Measurements from ENCODE around the gene TGM1.
"Not testable (repeated sequence)": the region's sequence is repeated elsewhere in the genome, so short reads cannot be mapped to it uniquely, and the experiment has no call there.

TGM1 gene

DNA sequence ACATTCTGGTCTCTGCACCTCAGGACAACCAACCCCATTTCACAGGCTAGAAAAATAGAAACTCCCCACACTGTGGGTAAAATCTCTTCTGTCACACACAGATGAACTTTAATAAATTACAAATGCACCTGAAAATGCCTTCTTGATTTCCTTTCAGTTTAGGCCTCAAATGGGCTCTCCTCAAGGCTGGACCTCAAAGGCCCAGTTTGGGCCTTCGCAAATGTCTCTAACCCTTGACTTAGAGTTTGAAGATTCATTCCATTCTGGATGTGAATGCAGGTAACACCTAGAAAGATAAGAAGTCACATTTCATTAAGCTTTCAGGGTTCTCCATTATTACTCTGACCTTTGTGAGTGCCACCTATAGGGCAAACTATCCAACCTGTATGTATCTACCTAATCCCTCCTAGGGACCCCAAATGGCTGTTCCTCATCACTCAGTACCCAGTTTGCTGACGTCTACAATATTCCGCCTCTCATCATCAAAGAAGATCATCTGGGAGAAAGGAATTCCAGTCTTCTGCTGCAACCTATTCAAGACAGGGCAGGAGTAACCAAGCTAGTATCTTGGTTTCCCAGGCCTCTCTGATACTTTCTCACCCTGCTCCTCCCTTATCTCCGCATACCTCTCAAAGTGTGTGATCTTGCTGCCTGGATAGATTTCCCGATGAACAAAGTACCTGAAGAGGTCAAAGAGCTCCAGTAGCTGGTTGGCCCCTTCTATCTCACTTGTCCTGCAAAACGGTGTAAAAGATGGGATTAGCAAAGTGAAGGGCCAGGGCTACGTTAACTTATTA, 48.9 kb downstream of the TGM1 start:
- in situ Hi-C loops (cut with MboI; ENCODE audit: low sequenced_read_pairs) = no loop called here

DNA sequence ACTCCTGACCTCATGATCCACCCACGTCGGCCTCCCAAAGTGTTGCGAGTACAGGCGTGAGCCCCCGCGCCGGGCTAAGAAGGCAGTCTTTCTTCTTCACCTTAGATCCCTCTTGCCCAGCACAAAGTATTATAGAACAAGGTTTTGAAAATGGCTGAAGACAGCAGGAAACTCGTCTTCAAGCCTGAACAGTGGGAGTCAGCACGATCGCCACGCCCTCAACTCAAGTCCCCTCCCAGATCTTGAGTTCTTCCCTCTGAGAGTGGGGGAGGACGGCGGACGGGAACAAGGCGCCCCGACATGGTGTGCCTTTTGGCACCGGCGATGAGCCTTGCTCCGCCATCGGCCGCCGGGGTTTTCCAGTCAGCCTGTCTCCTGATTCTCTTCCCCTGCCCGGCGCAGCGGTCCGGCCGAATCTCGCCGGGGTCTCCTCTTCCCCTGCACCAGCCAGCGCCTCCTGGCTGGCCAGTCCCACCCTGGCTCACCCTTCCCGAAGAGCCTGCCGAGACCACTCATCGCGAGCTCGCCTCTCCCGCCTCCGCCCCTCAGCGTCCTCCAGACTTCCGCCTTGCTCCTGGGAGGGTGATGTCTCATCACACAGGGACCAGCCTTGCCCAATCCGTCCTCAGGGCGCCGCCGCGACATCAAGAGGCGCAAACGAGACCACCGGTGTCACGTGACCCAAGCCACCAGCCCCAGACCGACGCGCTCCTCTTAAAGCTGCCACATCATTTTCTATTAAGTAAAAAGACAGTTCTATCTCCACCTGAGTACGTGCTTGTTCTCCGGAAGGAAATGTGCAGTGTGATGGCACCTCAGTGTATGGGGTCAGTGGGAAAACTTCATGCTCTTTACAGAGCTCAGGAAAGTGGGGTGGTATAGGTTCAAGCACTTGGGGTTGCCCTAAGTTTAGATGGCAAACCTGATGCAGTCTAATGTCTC, 49.8 kb downstream of the TGM1 start, which contains the start of gene CHMP4A:
TSS of gene CHMP4A (minus strand) at position 565 of the 942 bp plus-strand sequence. CDS start at position 516, 49 bp downstream.
- in situ Hi-C loops (cut with MboI; ENCODE audit: low sequenced_read_pairs) = no loop called here

DNA sequence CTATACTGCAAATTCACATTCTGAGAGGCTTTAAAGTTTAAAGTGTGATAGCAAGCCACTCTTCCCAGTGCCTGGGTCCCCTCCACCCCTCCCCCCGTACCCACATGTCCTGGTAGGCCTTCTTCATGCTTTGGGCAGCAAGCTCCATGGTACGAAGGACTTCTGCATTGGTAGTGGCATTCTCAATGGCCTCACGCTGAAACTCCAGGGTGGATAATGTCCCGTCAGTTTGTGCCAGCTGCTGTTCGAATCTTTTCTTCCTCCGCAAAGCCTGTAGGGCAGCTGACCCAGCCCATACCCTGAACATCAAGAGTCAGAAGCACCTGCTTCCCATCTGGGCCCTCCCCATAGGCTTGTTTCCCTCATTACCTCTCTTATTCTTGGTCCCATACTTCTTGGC, 51.7 kb downstream of the TGM1 start:
- in situ Hi-C loops (cut with MboI; ENCODE audit: low sequenced_read_pairs) = no loop called here

DNA sequence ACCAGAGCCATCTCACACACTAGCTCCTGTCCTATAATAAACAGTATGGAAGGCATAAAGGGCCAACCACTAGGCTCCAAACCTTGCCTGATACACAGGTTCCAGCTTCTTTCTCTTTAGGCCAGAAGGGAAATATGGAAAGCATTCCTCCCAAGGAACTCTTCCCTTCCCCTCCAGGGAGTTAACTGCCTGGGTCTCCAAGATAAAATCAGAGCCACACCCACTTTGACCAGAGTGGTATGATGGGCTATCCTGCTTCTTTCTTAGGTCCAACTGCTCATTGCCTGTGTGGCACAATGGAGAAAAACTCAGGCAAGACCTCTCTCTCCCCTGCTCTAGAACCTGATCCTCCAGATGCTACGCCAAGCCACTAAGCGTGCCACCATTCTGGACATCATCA, 55.4 kb downstream of the TGM1 start:
- in situ Hi-C loops (cut with MboI; ENCODE audit: low sequenced_read_pairs) = no loop called here

DNA sequence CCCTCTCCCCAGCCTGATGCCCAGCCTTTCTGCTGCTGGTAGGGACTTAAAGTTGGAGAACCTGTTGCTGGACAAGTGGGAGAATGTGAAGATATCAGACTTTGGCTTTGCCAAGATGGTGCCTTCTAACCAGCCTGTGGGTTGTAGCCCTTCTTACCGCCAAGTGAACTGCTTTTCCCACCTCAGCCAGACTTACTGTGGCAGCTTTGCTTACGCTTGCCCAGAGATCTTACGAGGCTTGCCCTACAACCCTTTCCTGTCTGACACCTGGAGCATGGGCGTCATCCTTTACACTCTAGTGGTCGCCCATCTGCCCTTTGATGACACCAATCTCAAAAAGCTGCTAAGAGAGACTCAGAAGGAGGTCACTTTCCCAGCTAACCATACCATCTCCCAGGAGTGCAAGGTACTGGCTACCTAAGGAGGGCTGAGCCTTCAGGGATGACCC, 55.8 kb downstream of the TGM1 start:
- in situ Hi-C loops (cut with MboI; ENCODE audit: low sequenced_read_pairs) = no loop called here

DNA sequence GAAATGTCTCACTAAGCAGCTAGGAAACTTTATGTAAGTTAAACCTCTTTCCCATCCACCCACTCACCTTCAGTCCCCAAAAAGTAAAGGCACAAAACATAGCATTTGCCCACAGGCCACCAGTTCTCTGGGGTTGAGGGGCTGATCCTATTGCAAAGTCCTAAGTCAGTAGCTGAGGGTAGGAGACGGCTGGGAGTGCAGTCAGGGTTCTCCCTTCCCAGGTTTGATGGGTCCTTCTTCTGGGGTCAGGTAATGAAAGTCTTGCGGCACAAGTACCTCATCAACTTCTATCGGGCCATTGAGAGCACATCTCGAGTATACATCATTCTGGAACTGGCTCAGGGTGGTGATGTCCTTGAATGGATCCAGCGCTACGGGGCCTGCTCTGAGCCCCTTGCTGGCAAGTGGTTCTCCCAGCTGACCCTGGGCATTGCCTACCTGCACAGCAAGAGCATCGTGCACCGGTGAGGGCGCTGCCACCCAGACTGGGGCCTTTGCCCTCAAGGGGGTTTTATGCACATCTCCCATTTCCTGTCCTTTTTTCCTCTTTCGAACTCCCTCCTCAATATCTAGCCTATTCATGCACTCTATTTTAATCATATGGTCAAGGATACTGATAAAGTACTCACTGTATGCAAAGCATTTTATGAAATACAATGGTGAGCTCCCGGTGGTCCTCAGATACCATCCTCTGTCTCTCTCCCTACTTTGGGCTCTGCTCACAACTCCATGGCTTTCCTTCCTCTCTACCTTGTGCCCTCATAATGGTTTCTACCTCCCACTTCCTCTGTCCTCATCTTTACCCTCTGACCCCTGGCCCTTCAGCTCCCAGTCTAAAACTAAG, 56.5 kb downstream of the TGM1 start:
- in situ Hi-C loops (cut with MboI; ENCODE audit: low sequenced_read_pairs) = no loop called here

DNA sequence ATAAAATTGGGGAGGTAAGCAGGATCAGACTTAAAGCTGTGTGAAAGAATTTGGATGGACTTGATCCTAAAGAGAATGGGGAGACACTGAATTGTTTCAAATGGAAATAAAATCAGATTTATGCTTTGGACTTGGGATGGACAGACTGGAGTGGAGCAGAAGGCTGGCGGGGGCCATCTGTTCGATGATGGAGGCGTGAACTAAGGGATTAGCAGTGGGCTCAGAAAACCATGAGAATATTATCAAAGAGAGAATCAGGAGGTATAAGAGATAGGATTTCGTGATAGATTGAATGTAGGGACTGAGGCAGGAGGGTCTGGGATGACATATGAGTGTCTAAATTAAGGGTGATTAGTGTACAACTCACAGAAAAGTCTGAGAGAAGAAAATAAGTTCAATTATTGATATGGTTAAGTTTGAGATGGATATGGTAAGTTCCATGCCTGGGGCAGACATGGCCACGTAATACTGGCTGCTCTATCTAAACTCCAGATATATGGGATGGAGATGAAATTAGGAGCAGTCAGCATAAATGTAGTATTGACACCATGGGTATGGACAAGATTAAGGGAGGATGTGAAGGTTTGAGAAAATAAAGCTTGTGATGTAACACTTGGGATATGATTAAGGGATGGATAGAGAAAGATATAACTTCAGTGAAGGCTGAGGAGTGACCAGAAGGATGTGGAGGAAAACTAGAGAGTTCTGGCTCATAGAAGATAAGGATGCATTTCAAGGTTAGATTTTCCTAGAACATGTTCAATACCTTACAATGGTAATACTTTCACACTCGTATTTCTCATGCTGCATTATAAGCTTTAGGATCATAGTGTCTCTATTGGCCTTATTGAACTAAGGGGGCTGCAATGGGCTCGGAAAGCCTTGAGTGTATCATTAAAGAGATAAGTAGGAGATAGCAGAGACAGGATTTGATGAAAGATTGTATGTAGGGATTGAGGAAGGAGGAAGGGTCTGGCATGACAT, 58.5 kb downstream of the TGM1 start:
- in situ Hi-C loops (cut with MboI; ENCODE audit: low sequenced_read_pairs) = no loop called here

DNA sequence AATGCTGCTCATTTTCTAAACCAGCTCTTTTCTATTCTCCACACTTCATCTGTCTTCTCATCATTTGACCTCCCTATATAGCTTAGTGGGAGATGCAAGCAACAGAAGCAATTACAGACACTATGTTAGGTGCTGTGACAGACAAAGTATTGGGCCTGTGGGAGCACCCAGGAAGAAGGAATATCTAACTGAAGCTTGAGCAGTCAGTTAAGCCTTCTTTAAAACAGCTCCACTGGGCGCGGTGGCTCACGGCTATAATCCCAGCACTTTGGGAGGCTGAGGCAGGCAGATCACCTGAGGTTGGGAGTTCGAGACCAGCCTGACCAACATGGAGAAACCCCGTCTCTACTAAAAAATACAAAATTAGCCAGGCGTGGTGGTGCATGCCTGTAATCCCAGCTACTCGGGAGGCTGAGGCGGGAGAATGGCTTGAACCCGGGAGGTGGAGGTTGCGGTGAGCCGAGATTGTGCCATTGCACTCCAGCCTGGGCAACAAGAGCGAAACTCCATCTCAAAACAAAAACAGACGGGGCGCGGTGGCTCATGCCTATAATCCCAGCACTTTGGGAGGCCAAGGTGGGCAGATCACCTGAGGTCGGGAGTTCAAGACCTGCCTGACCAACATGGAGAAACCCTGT, 59.6 kb downstream of the TGM1 start:
- in situ Hi-C loops (cut with MboI; ENCODE audit: low sequenced_read_pairs) = not testable (repeated sequence)

DNA sequence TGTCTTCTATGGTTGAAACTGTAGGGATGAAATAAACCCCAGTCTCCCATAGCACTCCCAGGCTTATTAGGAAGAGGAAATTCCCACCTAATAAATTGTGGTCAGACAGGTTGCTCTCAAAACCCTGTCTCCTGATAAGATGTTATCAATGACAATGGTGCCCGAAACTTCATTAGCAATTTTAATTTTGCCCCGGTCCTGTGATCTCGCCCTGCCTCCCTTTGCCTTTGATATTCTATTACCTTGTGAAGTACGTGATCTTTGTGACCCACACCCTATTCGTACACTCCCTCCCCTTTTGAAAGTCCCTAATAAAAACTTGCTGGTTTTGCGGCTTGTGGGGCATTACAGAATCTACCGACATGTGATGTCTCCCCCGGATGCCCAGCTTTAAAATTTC, 60.4 kb downstream of the TGM1 start:
- in situ Hi-C loops (cut with MboI; ENCODE audit: low sequenced_read_pairs) = not testable (repeated sequence)

Measured in HL-60/S4 treated with phorbol 12-myristate 13-acetate at 8.2 ng/mL for 4 days and 3 days (cell line).